ENCODE measurements around the gene VWA7.

VWA7 gene

GRCh38 chr6:31739639-31740396, 37.3 kb downstream of the VWA7 start, which contains the start of gene MSH5:
MSH5 (plus strand) TSS chr6:31740005; CDS start chr6:31740467, 462 bp downstream.
- ChIA-PET POLR2A (interaction anchor here (0.6 to 6.8 kb wide), 26 partner anchors 11 to 1048 kb away, joined by 3 to 102 read pairs (median 5); partner anchors contain the start of genes ABHD16A, BAG6, C6orf47 and CSNK2B), CTCF (interaction anchor here (0.6 to 4.7 kb wide), 15 partner anchors 10 to 1285 kb away, joined by 3 to 39 read pairs (median 3); partner anchors contain the start of gene LY6G5C)
- H3K27ac ChIP-seq (ENCODE audit: extremely low read depth, low read depth, low read length), result peak within 1 kb of the TSS; percentile 87
- H3K36me3 ChIP-seq (ENCODE audit: control insufficient read depth in 2 of 2, insufficient read depth in 1 of 2, low read length in 2 of 2), result peaks cover 9 to 36% of the 10 kb centered on the region in 2 experiments; a peak in 2 of 3 replicates
- H3K4me3 ChIP-seq (ENCODE audit: low read depth, low read length), result peak within 1 kb of the TSS; percentile 61
- H3K4me1 ChIP-seq (ENCODE audit: control insufficient read depth, insufficient read depth, low read length), result peaks cover 29% of the 10 kb centered on the region
- H3K9me3 ChIP-seq (ENCODE audit: control insufficient read depth, insufficient read depth, low read depth, low read length), result no peaks in the 10 kb centered on the region
- TF ChIP-seq ZFP37 (tag by site-specific recombination; IDR thresholded peaks at IDR 0.05), result no peak
- TF ChIP-seq ZNF214 (tag by site-specific recombination; IDR thresholded peaks at IDR 0.05; ENCODE audit: borderline replicate concordance), result no peak
- TF ChIP-seq ZNF394 (tag by site-specific recombination; IDR thresholded peaks at IDR 0.05; ENCODE audit: borderline replicate concordance), result peak; percentile 63; the same call in 1 of the 2 replicates
- peak; percentile 91 for TF ChIP-seq EGR2 (tag by site-specific recombination; IDR thresholded peaks at IDR 0.05; ENCODE audit: low read depth)
- peak; percentile 61; the same call in 1 of the 2 replicates for TF ChIP-seq ZNF391 (tag by site-specific recombination; IDR thresholded peaks at IDR 0.05; ENCODE audit: borderline replicate concordance, low read depth)
- 0 out of 2 replicates have a peak, but pooled peaks have one; percentile 40 for TF ChIP-seq ZBTB7A (tag by site-specific recombination; IDR thresholded peaks at IDR 0.05; ENCODE audit: low read depth)
- TF ChIP-seq HIC1 (tag by site-specific recombination; IDR thresholded peaks at IDR 0.05), result 0 out of 2 replicates have a peak, but pooled peaks have one; percentile 13
- TF ChIP-seq OVOL3 (tag by site-specific recombination; IDR thresholded peaks at IDR 0.05), result no peak
- TF ChIP-seq, protein P1, sequence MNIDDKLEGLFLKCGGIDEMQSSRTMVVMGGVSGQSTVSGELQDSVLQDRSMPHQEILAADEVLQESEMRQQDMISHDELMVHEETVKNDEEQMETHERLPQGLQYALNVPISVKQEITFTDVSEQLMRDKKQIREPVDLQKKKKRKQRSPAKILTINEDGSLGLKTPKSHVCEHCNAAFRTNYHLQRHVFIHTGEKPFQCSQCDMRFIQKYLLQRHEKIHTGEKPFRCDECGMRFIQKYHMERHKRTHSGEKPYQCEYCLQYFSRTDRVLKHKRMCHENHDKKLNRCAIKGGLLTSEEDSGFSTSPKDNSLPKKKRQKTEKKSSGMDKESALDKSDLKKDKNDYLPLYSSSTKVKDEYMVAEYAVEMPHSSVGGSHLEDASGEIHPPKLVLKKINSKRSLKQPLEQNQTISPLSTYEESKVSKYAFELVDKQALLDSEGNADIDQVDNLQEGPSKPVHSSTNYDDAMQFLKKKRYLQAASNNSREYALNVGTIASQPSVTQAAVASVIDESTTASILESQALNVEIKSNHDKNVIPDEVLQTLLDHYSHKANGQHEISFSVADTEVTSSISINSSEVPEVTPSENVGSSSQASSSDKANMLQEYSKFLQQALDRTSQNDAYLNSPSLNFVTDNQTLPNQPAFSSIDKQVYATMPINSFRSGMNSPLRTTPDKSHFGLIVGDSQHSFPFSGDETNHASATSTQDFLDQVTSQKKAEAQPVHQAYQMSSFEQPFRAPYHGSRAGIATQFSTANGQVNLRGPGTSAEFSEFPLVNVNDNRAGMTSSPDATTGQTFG (tag by site-specific recombination; IDR thresholded peaks at IDR 0.05; ENCODE audit: borderline replicate concordance), result no peak
- TF ChIP-seq FEZF1 (tag by site-specific recombination; IDR thresholded peaks at IDR 0.05), result peak; percentile 92
- no peak for TF ChIP-seq ZBTB20 (tag by site-specific recombination; IDR thresholded peaks at IDR 0.05)
- TF ChIP-seq ZNF639 (tag by site-specific recombination; IDR thresholded peaks at IDR 0.05), result peak; percentile 40; the same call in 1 of the 2 replicates
- TF ChIP-seq ZNF292 (tag by site-specific recombination; IDR thresholded peaks at IDR 0.05; ENCODE audit: borderline replicate concordance, low read depth), result no peak
- TF ChIP-seq ZNF221 (tag by site-specific recombination; IDR thresholded peaks at IDR 0.05; ENCODE audit: borderline replicate concordance), result no peak
- peak; percentile 99 for TF ChIP-seq ZBTB26 (tag by site-specific recombination; optimal IDR thresholded peaks at IDR 0.05)
- TF ChIP-seq ZNF2 (tag by site-specific recombination; IDR thresholded peaks at IDR 0.05), result peak; percentile 88
- TF ChIP-seq ZNF140 (tag by site-specific recombination; IDR thresholded peaks at IDR 0.05), result no peak
- TF ChIP-seq ZNF670 (tag by site-specific recombination; IDR thresholded peaks at IDR 0.05; ENCODE audit: low read depth), result no peak
- no peak for TF ChIP-seq ZNF114 (tag by site-specific recombination; IDR thresholded peaks at IDR 0.05)
- TF ChIP-seq ZNF747 (tag by site-specific recombination; IDR thresholded peaks at IDR 0.05), result no peak
- TF ChIP-seq ZNF449 (tag by site-specific recombination; IDR thresholded peaks at IDR 0.05), result peak; percentile 53; the same call in 1 of the 2 replicates
- TF ChIP-seq ZXDB (tag by site-specific recombination; IDR thresholded peaks at IDR 0.05), result peak; percentile 75
- TF ChIP-seq BCL6B (tag by site-specific recombination; IDR thresholded peaks at IDR 0.05), result no peak
- peak; percentile 75 for TF ChIP-seq GLIS1 (tag by site-specific recombination; IDR thresholded peaks at IDR 0.05)
- TF ChIP-seq ZNF561 (tag by site-specific recombination; IDR thresholded peaks at IDR 0.05; ENCODE audit: borderline replicate concordance), result no peak
- TF ChIP-seq ZNF623 (tag by site-specific recombination; IDR thresholded peaks at IDR 0.05), result no peak
